Omental fat pad (tissue), 4 donors: Measurements from ENCODE around the gene HPGD. TPM values are rescaled to one million over a fixed set of nuclear protein-coding genes. Genes with fewer than 3 reads are reported as not detected.

Source experiments
- ATAC-seq: fragments of 150-250 bp; one replicate; pipeline ENCODE4 v1.9.1; 2016; ENCODE audit warnings: mild to moderate bottlenecking, moderate library complexity; ENCODE audit not compliant: low FRiP score
- DNase-seq: peaks from one replicate; pipeline ENCODE4 v3.0.0-alpha.2; 2019; ENCODE audit warnings: low spot score
- CTCF ChIP-seq, 3 donors: fragments of 450-650 bp; IDR thresholded peaks; one replicate each; pipeline ENCODE4 v1.5.1; 2016 to 2017; ENCODE audit warnings: antibody characterized with exemption in 3 of 3, mild to moderate bottlenecking in 3 of 3, moderate library complexity in 2 of 3
- total RNA-seq, 4 donors: library from RNA; depleted of rRNA; stranded (reverse); fragments of >200 nt; gene quantifications; one replicate each; pipeline ENCODE4 v1.1.0, GENCODE V29; 2016

The HPGD gene
- total RNA-seq, 4 donors from 2014 or later, result 4.8 to 33.7 (median 17.9) TPM

- no peak for TF ChIP-seq CTCF (IDR thresholded peaks at IDR 0.05)
These were observed 72.1 kb downstream of the HPGD start for GRCh38 chr4:174449944-174450785.

DNA sequence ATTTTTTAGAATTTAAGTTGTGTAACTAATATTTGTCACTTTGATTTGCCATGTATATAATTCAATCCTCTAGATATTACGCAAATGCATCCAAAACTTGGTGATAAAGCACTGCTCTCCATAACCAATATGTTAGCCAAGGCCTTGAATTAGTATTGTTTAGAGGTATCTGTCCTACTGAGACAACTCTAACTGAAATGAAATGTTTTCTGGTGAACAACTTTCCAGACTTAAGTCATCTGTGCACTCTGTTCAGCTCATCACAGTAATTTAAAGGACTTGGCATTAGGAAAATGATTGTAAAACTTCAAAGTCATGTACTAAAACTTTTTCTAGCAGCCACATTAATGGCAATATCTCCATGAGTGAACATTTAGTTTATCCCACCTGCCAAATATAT is 73.1 kb downstream of the HPGD start:
- ATAC-seq (no peak), DNase-seq (no peak)
- no peak for TF ChIP-seq CTCF (IDR thresholded peaks at IDR 0.05)

More at GRCh38 chr4:174449944-174450785, 72.1 kb downstream of the HPGD start:
- DNase-seq (no peak), ATAC-seq (no peak)

DNA sequence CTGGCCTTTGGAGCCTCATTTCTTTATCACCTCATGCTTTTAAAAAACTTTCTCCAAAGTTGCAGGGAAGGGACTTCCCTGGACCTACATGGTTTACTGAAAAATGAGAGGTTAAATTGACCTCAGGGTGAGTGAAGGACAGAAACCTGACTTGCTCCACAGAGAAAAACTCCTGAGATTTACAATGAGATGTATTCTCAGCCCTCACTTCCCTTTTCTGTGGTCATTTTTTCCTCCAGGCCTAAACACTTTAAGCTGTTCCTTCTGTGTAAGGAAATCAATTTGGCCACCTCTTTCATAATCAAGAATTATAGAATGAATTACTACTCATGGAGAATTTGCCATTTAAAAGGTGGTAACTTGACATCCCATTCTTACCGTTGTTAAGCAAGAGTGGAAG is 77.9 kb downstream of the HPGD start:
- DNase-seq (no peak), ATAC-seq (no peak)
- no peak for TF ChIP-seq CTCF (IDR thresholded peaks at IDR 0.05)

Other genes starting within 250 kb of the HPGD start
- 10 to 100 TPM; 15.9 to 50.8 (median 30.3) TPM for gene FBXO8, start 238.8 kb downstream of the HPGD start, total RNA-seq
- gene CEP44, start 238.6 kb downstream of the HPGD start, total RNA-seq, result 10 to 100 TPM in 1 of 4 donors, 1 to 10 TPM in 3; 5.8 to 13.9 (median 9.0) TPM